Peyer's patch (tissue), 4 donors: ENCODE measurements around the gene TDRD12. TPM values are rescaled to one million over a fixed set of nuclear protein-coding genes. Genes with fewer than 3 reads are reported as not detected.

Source experiments
- DNase-seq, 3 donors: peaks; one replicate each; pipeline ENCODE4 v3.0.0-alpha.2; 2017 to 2019
- H3K27ac ChIP-seq, 4 donors: fragments of 200-600 bp; sonication (generic); one replicate each; pipeline ENCODE4 v1.5.1; 2016 to 2019
- H3K27me3 ChIP-seq, 2 donors: fragments of 200-600 bp; sonication (generic); one replicate each; pipeline ENCODE4 v1.5.1; 2019
- H3K36me3 ChIP-seq, 3 donors: fragments of 200-600 bp; sonication (generic); one replicate each; pipeline ENCODE4 v1.5.1; 2016 to 2019
- H3K4me1 ChIP-seq, 4 donors: fragments of 200-600 bp; sonication (generic); one replicate each; pipeline ENCODE4 v1.5.1; 2016 to 2019
- H3K4me3 ChIP-seq, 4 donors: fragments of 200-600 bp; sonication (generic); 1 replicate in 3 of 4; 2 replicates in 1 of 4; pipeline ENCODE4 v1.5.1; 2016 to 2019; ENCODE audit warnings: mild to moderate bottlenecking in 1 of 4
- H3K9me3 ChIP-seq, 4 donors: fragments of 200-600 bp; sonication (generic); one replicate each; pipeline ENCODE4 v1.5.1; 2016 to 2019; ENCODE audit warnings: mild to moderate bottlenecking in 1 of 4
- POLR2A ChIP-seq, 2 donors: fragments of 450-650 bp; IDR thresholded peaks; one replicate each; pipeline ENCODE4 v1.5.1; 2017; ENCODE audit warnings: antibody characterized with exemption in 2 of 2, mild to moderate bottlenecking in 2 of 2, moderate library complexity in 2 of 2
- total RNA-seq, 4 donors: library from RNA; depleted of rRNA; stranded (reverse); fragments of >200 nt; gene quantifications; one replicate each; pipeline ENCODE4 v1.1.0, GENCODE V29; 2016
- TF ChIP-seq, protein P1 (sequence below), 6 experiments: fragments of 450-650 bp in 4 of 6; fragments of 200-600 bp in 2 of 6; sonication (generic) in 1 of 6; IDR thresholded peaks; one replicate each; pipeline ENCODE4 v1.5.1; 2017 to 2019; ENCODE audit warnings: antibody characterized with exemption in 6 of 6, mild to moderate bottlenecking in 3 of 6, moderate library complexity in 1 of 6

Gene TDRD12
- total RNA-seq, 4 donors from 2014 or later, result 1.7 TPM; not detected in 3

DNA sequence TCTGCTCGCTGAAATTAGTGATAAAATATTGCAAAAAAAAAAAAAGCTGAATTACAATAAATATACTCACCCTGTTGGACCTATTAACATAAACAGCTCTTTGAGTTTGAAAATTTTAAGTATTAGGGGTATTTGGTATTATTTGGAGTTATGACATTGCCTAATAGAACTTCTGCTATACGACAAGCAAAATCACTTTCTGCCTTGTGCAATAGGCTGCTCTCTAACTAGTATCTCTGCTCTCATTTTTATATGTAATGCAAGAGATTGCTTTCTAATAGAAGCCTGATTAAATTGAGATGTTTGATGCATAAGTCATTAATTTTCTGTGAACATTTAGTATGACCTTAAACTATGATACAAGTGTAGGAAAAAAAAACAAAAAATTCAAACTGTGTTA is 38.6 kb upstream of the TDRD12 start:
- no peak overlapping the region for H3K4me3 ChIP-seq
- no peaks in the 10 kb centered on the region for H3K36me3 ChIP-seq
- no peak for TF ChIP-seq POLR2A (IDR thresholded peaks at IDR 0.05)
- TF ChIP-seq, protein P1, sequence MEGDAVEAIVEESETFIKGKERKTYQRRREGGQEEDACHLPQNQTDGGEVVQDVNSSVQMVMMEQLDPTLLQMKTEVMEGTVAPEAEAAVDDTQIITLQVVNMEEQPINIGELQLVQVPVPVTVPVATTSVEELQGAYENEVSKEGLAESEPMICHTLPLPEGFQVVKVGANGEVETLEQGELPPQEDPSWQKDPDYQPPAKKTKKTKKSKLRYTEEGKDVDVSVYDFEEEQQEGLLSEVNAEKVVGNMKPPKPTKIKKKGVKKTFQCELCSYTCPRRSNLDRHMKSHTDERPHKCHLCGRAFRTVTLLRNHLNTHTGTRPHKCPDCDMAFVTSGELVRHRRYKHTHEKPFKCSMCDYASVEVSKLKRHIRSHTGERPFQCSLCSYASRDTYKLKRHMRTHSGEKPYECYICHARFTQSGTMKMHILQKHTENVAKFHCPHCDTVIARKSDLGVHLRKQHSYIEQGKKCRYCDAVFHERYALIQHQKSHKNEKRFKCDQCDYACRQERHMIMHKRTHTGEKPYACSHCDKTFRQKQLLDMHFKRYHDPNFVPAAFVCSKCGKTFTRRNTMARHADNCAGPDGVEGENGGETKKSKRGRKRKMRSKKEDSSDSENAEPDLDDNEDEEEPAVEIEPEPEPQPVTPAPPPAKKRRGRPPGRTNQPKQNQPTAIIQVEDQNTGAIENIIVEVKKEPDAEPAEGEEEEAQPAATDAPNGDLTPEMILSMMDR (IDR thresholded peaks at IDR 0.05), result no peak
- no peak for DNase-seq
- H3K9me3 ChIP-seq, result no peaks in the 10 kb centered on the region
- no peak overlapping the region for H3K27ac ChIP-seq
- H3K27me3 ChIP-seq, result no peaks in the 10 kb centered on the region
- H3K4me1 ChIP-seq, result peaks cover 0 to 12% (median 5%) of the 10 kb centered on the region in 4 donors

DNA sequence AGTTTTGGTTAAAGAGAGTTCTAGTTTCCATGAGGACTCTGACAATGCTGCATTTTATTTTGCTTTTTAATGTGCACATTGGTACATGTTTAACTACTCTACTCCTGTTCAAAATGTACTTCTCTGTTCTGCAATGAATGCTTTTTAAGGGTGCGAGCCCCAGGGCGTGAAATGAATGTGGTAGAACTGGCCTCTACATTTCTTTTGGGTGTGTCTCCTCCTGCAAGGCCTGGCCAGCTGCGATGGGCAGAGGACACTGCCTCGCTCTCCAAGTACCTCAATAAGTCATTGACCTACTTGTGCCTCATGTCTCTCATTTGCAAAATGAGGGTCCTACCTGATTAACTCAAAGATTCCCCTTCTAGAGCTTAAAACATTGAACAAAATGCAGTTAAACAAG is 37.2 kb upstream of the TDRD12 start:
- H3K27me3 ChIP-seq, result no peaks in the 10 kb centered on the region
- H3K9me3 ChIP-seq, result no peaks in the 10 kb centered on the region
- H3K4me3 ChIP-seq, result no peak overlapping the region
- no peak overlapping the region for H3K27ac ChIP-seq
- DNase-seq, result no peak
- H3K36me3 ChIP-seq, result no peaks in the 10 kb centered on the region
- no peaks in the 10 kb centered on the region for H3K4me1 ChIP-seq
- TF ChIP-seq, protein P1 (IDR thresholded peaks at IDR 0.05), result no peak
- TF ChIP-seq POLR2A (IDR thresholded peaks at IDR 0.05), result no peak

DNA sequence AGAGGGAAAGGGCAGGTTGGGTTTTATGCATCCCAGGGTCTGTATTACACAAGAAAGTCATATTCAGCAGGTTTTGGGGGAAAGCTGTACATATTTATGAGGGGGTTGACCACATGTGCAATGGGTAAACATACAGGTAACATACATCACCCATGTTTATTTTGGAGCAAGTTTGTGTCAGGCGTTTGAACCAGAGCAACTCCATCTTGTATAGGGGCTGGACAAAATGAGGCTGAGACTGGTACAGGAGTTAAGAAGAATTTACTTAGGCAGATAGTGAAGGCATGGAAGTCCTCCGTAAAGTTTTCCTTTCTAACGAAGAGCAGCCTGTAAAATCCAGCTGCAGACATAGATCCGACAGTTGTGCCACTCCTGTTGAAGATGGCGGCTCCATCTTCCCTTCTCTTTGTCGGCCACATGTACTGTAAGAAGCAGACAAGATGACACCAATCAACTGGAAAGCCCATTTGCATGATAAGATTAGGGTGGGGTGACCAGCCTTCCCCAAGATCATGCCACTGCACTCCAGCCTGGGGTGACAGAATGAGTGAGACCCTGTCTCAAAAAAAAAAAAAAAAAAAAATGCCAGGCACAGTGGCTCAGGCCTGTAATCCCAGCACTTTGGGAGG is 32.6 kb upstream of the TDRD12 start:
- H3K4me1 ChIP-seq, result peaks cover 0 to 13% (median 2%) of the 10 kb centered on the region in 4 donors
- H3K27ac ChIP-seq, result no peak overlapping the region
- H3K9me3 ChIP-seq, result no peaks in the 10 kb centered on the region
- H3K4me3 ChIP-seq, result no peak overlapping the region
- TF ChIP-seq, protein P1 (IDR thresholded peaks at IDR 0.05), result no peak
- TF ChIP-seq POLR2A (IDR thresholded peaks at IDR 0.05), result no peak
- H3K36me3 ChIP-seq, result no peaks in the 10 kb centered on the region
- DNase-seq, result no peak
- H3K27me3 ChIP-seq, result no peaks in the 10 kb centered on the region

DNA sequence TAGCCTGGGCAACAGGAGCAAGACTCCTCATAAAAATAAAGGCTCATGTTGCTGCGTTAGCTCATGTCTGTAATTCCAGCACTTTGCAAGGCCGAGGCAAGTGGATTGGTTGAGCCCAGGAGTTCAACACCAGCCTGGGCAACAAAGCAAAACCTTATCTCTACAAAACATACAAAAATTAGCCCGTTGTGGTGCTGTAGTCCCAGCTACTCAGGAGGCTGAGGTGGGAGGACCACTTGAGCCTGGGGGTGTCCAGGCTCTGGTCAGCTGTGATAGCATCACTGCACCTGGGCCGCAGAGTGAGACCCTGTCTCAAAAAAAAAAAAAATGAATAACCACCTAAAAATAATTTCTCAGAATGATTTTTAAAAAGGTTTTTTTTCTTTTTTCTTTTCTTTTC is 31.9 kb upstream of the TDRD12 start:
- no peaks in the 10 kb centered on the region for H3K27me3 ChIP-seq
- no peaks in the 10 kb centered on the region for H3K36me3 ChIP-seq
- peaks cover 3 to 16% (median 4%) of the 10 kb centered on the region in 4 donors for H3K4me1 ChIP-seq
- TF ChIP-seq, protein P1 (IDR thresholded peaks at IDR 0.05), result no peak
- no peak for TF ChIP-seq POLR2A (IDR thresholded peaks at IDR 0.05)
- no peak overlapping the region for H3K4me3 ChIP-seq
- H3K9me3 ChIP-seq, result no peaks in the 10 kb centered on the region
- no peak overlapping the region for H3K27ac ChIP-seq
- no peak for DNase-seq

DNA sequence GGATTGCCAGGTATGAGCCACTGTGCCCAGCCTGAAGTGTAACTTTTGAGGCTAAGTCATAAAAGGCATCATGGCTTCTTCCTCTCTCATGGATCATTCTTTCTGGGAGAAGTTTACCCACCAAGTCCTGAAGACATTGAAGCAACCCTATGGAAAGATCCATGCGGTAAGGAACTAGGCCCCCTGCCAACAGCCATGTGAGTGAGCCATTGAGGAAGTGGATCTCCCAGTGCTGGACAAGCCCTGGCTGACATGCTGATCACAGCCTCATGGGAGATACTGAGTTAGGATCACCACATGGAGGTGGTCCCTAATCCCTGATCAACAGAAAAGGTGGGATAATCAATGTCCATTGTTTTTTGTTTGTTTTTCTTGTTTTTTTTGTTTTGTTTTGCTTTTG is 31.3 kb upstream of the TDRD12 start:
- H3K27ac ChIP-seq, result no peak overlapping the region
- H3K36me3 ChIP-seq, result no peaks in the 10 kb centered on the region
- no peaks in the 10 kb centered on the region for H3K9me3 ChIP-seq
- peaks cover 4 to 22% (median 7%) of the 10 kb centered on the region in 4 donors for H3K4me1 ChIP-seq
- TF ChIP-seq POLR2A (IDR thresholded peaks at IDR 0.05), result no peak
- TF ChIP-seq, protein P1 (IDR thresholded peaks at IDR 0.05), result no peak
- H3K27me3 ChIP-seq, result no peaks in the 10 kb centered on the region
- no peak overlapping the region for H3K4me3 ChIP-seq
- DNase-seq, result no peak
